Measurements from ENCODE around the gene PRIM1. TPM values are rescaled to one million over a fixed set of nuclear protein-coding genes. Genes with fewer than 3 reads are reported as not detected.
"Not testable (repeated sequence)": the region's sequence is repeated elsewhere in the genome, so short reads cannot be mapped to it uniquely, and the experiment has no call there.

PRIM1 gene
- total RNA-seq, 1 experiment from 2014 or later, result 7.8 TPM

GRCh38 chr12:56760460-56760859 is 8.3 kb upstream of the PRIM1 start:
- H3K36me3 Mint-ChIP-seq (ENCODE audit: insufficient read depth, unreplicated experiment), result no peaks in the 10 kb centered on the region
- intact Hi-C loops (cut with micrococcal nuclease), result no loop called here
- TF ChIP-seq CTCF (IDR thresholded peaks at IDR 0.05; ENCODE audit: unreplicated experiment), result no peak
- ChIA-PET POLR2A (interaction anchor here (6.0 kb wide), 1 partner anchor 227 kb away, joined by 38 read pairs; no protein-coding TSS in a partner anchor), CTCF (interaction anchor here (0.6 to 9.7 kb wide), 9 partner anchors 9 to 628 kb away, joined by 3 to 212 read pairs (median 5); partner anchors contain the start of genes STAT6 and ZBTB39)
- H3K4me3 Mint-ChIP-seq (ENCODE audit: unreplicated experiment), result no peak overlapping the region
- DNase-seq (ENCODE audit: unreplicated experiment), result no peak
- no TSS peak for BruUV-seq (replicated peaks)
- H3K27ac Mint-ChIP-seq (ENCODE audit: low read depth, unreplicated experiment), result no peak overlapping the region
- no peaks in the 10 kb centered on the region for H3K27me3 Mint-ChIP-seq (ENCODE audit: insufficient read depth, unreplicated experiment)
- H3K9me3 Mint-ChIP-seq (ENCODE audit: unreplicated experiment), result peaks cover 7% of the 10 kb centered on the region
- peaks cover 10% of the 10 kb centered on the region for H3K4me1 Mint-ChIP-seq (ENCODE audit: insufficient read depth, unreplicated experiment)

GRCh38 chr12:56759263-56759908 is 7.3 kb upstream of the PRIM1 start:
- no TSS peak for BruUV-seq (replicated peaks)
- no peak for DNase-seq (ENCODE audit: unreplicated experiment)
- Mint-ChIP-seq H3K36me3 (ENCODE audit: insufficient read depth, unreplicated experiment) (no peaks in the 10 kb centered on the region), H3K4me1 (ENCODE audit: insufficient read depth, unreplicated experiment) (peaks cover 10% of the 10 kb centered on the region), H3K27ac (ENCODE audit: low read depth, unreplicated experiment) (no peak overlapping the region), H3K4me3 (ENCODE audit: unreplicated experiment) (no peak overlapping the region), H3K27me3 (ENCODE audit: insufficient read depth, unreplicated experiment) (no peaks in the 10 kb centered on the region), H3K9me3 (ENCODE audit: unreplicated experiment) (peaks cover 7% of the 10 kb centered on the region)
- TF ChIP-seq CTCF (IDR thresholded peaks at IDR 0.05; ENCODE audit: unreplicated experiment), result no peak
- CTCF ChIA-PET, result interaction anchor here (0.6 to 9.7 kb wide), 16 partner anchors 10 to 629 kb away, joined by 3 to 212 read pairs (median 4); partner anchors contain the start of genes STAT6 and ZBTB39
- intact Hi-C loops (cut with micrococcal nuclease), result loop anchor here (5.0 kb wide), 1 partner anchor 78 kb away; no protein-coding TSS in a partner anchor
- POLR2A ChIA-PET, result interaction anchor here (0.8 to 6.0 kb wide), 4 partner anchors 10 to 228 kb away, joined by 3 to 38 read pairs (median 4); no protein-coding TSS in a partner anchor

GRCh38 chr12:56758728-56759262 is 6.7 kb upstream of the PRIM1 start:
- Mint-ChIP-seq H3K4me1 (ENCODE audit: insufficient read depth, unreplicated experiment) (peaks cover 5% of the 10 kb centered on the region), H3K27ac (ENCODE audit: low read depth, unreplicated experiment) (peak overlapping the region; percentile 39), H3K27me3 (ENCODE audit: insufficient read depth, unreplicated experiment) (no peaks in the 10 kb centered on the region), H3K9me3 (ENCODE audit: unreplicated experiment) (peaks cover 7% of the 10 kb centered on the region), H3K36me3 (ENCODE audit: insufficient read depth, unreplicated experiment) (no peaks in the 10 kb centered on the region), H3K4me3 (ENCODE audit: unreplicated experiment) (no peak overlapping the region)
- intact Hi-C loops (cut with micrococcal nuclease), result loop anchor here (5.0 kb wide), 1 partner anchor 79 kb away; no protein-coding TSS in a partner anchor
- BruUV-seq (replicated peaks), result no TSS peak
- DNase-seq (ENCODE audit: unreplicated experiment), result no peak
- CTCF ChIA-PET, result interaction anchor here (0.6 to 9.7 kb wide), 21 partner anchors 10 to 368 kb away, joined by 3 to 212 read pairs (median 4); partner anchors contain the start of genes NACA, STAT6 and ZBTB39
- no peak for TF ChIP-seq CTCF (IDR thresholded peaks at IDR 0.05; ENCODE audit: unreplicated experiment)
- POLR2A ChIA-PET, result interaction anchor here (1.1 to 6.0 kb wide), 4 partner anchors 10 to 229 kb away, joined by 3 to 38 read pairs (median 4); no protein-coding TSS in a partner anchor

- not testable (repeated sequence) for H3K27me3 Mint-ChIP-seq (ENCODE audit: insufficient read depth, unreplicated experiment); H3K9me3 Mint-ChIP-seq (ENCODE audit: unreplicated experiment); H3K27ac Mint-ChIP-seq (ENCODE audit: low read depth, unreplicated experiment); H3K4me3 Mint-ChIP-seq (ENCODE audit: unreplicated experiment); H3K36me3 Mint-ChIP-seq (ENCODE audit: insufficient read depth, unreplicated experiment); BruUV-seq (replicated peaks); H3K4me1 Mint-ChIP-seq (ENCODE audit: insufficient read depth, unreplicated experiment); DNase-seq (ENCODE audit: unreplicated experiment)
- CTCF ChIA-PET, result interaction anchor here (0.6 to 9.7 kb wide), 34 partner anchors 9 to 711 kb away, joined by 3 to 212 read pairs (median 4); partner anchors contain the start of genes NACA and ZBTB39
- POLR2A ChIA-PET, result interaction anchor here (0.6 to 6.0 kb wide), 5 partner anchors 11 to 230 kb away, joined by 3 to 38 read pairs (median 3); partner anchors contain the start of gene PTGES3
- intact Hi-C loops (cut with micrococcal nuclease), result loop anchor here (1.0 to 5.0 kb wide), 4 partner anchors 79 to 303 kb away; no protein-coding TSS in a partner anchor
Measured at GRCh38 chr12:56757971-56758370, 5.8 kb upstream of the PRIM1 start.

All from MCF 10A (cell line).